GM23338 (cell line): ENCODE data around the gene COL16A1. TPM values are rescaled to one million over a fixed set of nuclear protein-coding genes. Genes with fewer than 3 reads are reported as not detected.

Source experiments
- ATAC-seq: fragments of 200-7000 bp; cut with Tn5 transposase; 3 replicates; pipeline ENCODE4 v1.9.1; 2020
- DNase-seq: peaks from one replicate; pipeline ENCODE4 v3.0.0-alpha.2; 2015; ENCODE audit warnings: low spot score
- H2AFZ ChIP-seq: fragments of 200-600 bp; sonication (generic); 2 replicates; pipeline ENCODE4 v1.8.0; 2016; ENCODE audit warnings: antibody characterized with exemption, mild to moderate bottlenecking, moderate library complexity
- H3F3A ChIP-seq: fragments of 200-600 bp; sonication (generic); replicated peaks from 2 replicates; pipeline ENCODE4 v1.8.0; 2017; ENCODE audit warnings: antibody characterized with exemption, mixed run types, low read depth
- H3K27ac ChIP-seq: fragments of 200-600 bp; sonication (generic); 2 replicates; pipeline ENCODE4 v1.6.1; 2016; ENCODE audit warnings: low read depth
- H3K27me3 ChIP-seq: fragments of 200-600 bp; sonication (generic); 2 replicates; pipeline ENCODE4 v1.8.0; 2016; ENCODE audit warnings: mild to moderate bottlenecking, mixed run types, moderate library complexity; ENCODE audit not compliant: insufficient read depth
- H3K36me3 ChIP-seq: fragments of 200-600 bp; sonication (generic); 2 replicates; pipeline ENCODE4 v1.8.0; 2016; ENCODE audit warnings: mild to moderate bottlenecking; ENCODE audit not compliant: insufficient read depth
- H3K4me1 ChIP-seq: fragments of 200-600 bp; sonication (generic); 2 replicates; pipeline ENCODE4 v1.8.0; 2016; ENCODE audit warnings: mild to moderate bottlenecking, moderate library complexity; ENCODE audit not compliant: insufficient read depth
- H3K4me2 ChIP-seq: fragments of 200-600 bp; sonication (generic); 2 replicates; pipeline ENCODE4 v1.7.1; 2017; ENCODE audit warnings: mixed run types
- H3K4me3 ChIP-seq: fragments of 200-600 bp; sonication (generic); 2 replicates; pipeline ENCODE4 v1.6.1; 2016; ENCODE audit warnings: mixed run types
- H3K79me2 ChIP-seq: fragments of 200-600 bp; sonication (generic); replicated peaks from 2 replicates; pipeline ENCODE4 v1.8.0; 2017; ENCODE audit warnings: mild to moderate bottlenecking; ENCODE audit not compliant: insufficient read depth
- H3K9me2 ChIP-seq: fragments of 200-600 bp; sonication (generic); 2 replicates; pipeline ENCODE4 v1.8.0; 2017; ENCODE audit not compliant: insufficient read depth
- H4K20me1 ChIP-seq: fragments of 200-600 bp; sonication (generic); replicated peaks from 2 replicates; pipeline ENCODE4 v1.8.0; 2017; ENCODE audit warnings: mild to moderate bottlenecking; ENCODE audit not compliant: insufficient read depth
- H3K27ac Mint-ChIP-seq: 2 replicates; pipeline ENCODE4 v1.8.0; 2020; ENCODE audit warnings: inconsistent platforms, mild to moderate bottlenecking, moderate library complexity, mixed read lengths
- H3K27me3 Mint-ChIP-seq: 3 replicates; pipeline ENCODE4 v1.8.0; 2022; ENCODE audit warnings: low read depth, mild to moderate bottlenecking, moderate library complexity, mixed read lengths, inconsistent platforms; ENCODE audit not compliant: insufficient read depth, poor library complexity
- H3K36me3 Mint-ChIP-seq: 3 replicates; pipeline ENCODE4 v1.8.0; 2021; ENCODE audit warnings: low read depth, mild to moderate bottlenecking, inconsistent platforms, moderate library complexity, mixed read lengths
- H3K4me1 Mint-ChIP-seq: 3 replicates; pipeline ENCODE4 v1.8.0; 2020; ENCODE audit warnings: mild to moderate bottlenecking, inconsistent platforms, mixed read lengths
- H3K4me3 Mint-ChIP-seq: 3 replicates; pipeline ENCODE4 v1.8.0; 2021; ENCODE audit warnings: moderate library complexity, mild to moderate bottlenecking, inconsistent platforms, mixed read lengths
- H3K9me3 Mint-ChIP-seq: 3 replicates; pipeline ENCODE4 v1.8.0; 2020; ENCODE audit warnings: moderate library complexity, mild to moderate bottlenecking, inconsistent platforms, mixed read lengths
- CTCF ChIP-seq, 2 experiments: fragments of 200-600 bp in 1 of 2; sonication (generic) in 1 of 2; conservative IDR thresholded peaks; 2 replicates each; pipeline versions ENCODE4 v1.5.1 to v1.6.1; 2016 to 2017; ENCODE audit warnings: antibody characterized with exemption in 2 of 2, low read depth in 2 of 2, mild to moderate bottlenecking in 2 of 2, moderate library complexity in 1 of 2
- EZH2phosphoT487 ChIP-seq: fragments of 200-600 bp; sonication (generic); IDR thresholded peaks from one replicate; pipeline ENCODE4 v1.8.1; 2018; ENCODE audit warnings: antibody characterized with exemption; ENCODE audit not compliant: unreplicated experiment
- JUNB ChIP-seq: IDR thresholded peaks from one replicate; pipeline ENCODE4 v1.6.1; 2016; ENCODE audit warnings: antibody characterized with exemption; ENCODE audit not compliant: unreplicated experiment
- POLR2AphosphoS5 ChIP-seq: IDR thresholded peaks from 2 replicates; pipeline ENCODE4 v1.6.1; 2016; ENCODE audit warnings: antibody characterized with exemption, low read depth
- REST ChIP-seq: IDR thresholded peaks from one replicate; pipeline ENCODE4 v1.6.1; 2018; ENCODE audit warnings: antibody characterized with exemption; ENCODE audit not compliant: unreplicated experiment
- STAT1 ChIP-seq: IDR thresholded peaks from one replicate; pipeline ENCODE4 v1.6.1; 2016; ENCODE audit warnings: antibody characterized with exemption; ENCODE audit not compliant: unreplicated experiment
- ZNF114 ChIP-seq: fragments of 250-450 bp; sonication (Bioruptor Pico); IDR thresholded peaks from 2 replicates; pipeline ENCODE4 v1.5.0; 2020; ENCODE audit warnings: mild to moderate bottlenecking, moderate library complexity
- ZNF331 ChIP-seq: fragments of 250-450 bp; sonication (Bioruptor Pico); IDR thresholded peaks from 2 replicates; pipeline ENCODE4 v1.5.0; 2020; ENCODE audit warnings: low read depth, mild to moderate bottlenecking, moderate library complexity
- ZNF462 ChIP-seq: fragments of 250-450 bp; sonication (Bioruptor Pico); IDR thresholded peaks from 2 replicates; pipeline ENCODE4 v1.5.0; 2020; ENCODE audit warnings: mild to moderate bottlenecking, moderate library complexity
- polyA plus RNA-seq: library from polyadenylated mRNA; unstranded; fragments of >200 nt; fragmentation: Nextera tagmentation; extraction: Ambion mirVana; gene quantifications from 2 replicates; pipeline ENCODE4 v1.2.1, GENCODE V29; 2016
- total RNA-seq: library from RNA; depleted of rRNA; stranded (reverse); fragments of >200 nt; shearing (Covaris generic); gene quantifications from 2 replicates; pipeline ENCODE4 v1.2.3, GENCODE V29; 2014

COL16A1 gene
- total and polyA plus RNA-seq, 2 experiments from 2014 or later: 4.2 to 13.2 TPM

- no peak for TF ChIP-seq REST
- TF ChIP-seq POLR2AphosphoS5: no peak
- TF ChIP-seq ZNF462 (CRISPR knock-in tag): no peak
Measured at GRCh38 chr1:31642366-31642765, 61.5 kb downstream of the COL16A1 start (continued).

- Histone ChIP-seq H3K27ac (peak overlapping the region; percentile 84; the same call in 1 of the 2 replicates), H3K9me2 (no peaks in the 10 kb centered on the region), H2AFZ (no peak overlapping the region), H3F3A (peaks cover 8% of the 10 kb centered on the region; the same call in 1 of the 2 replicates), H3K4me3 (no peak overlapping the region), H3K27me3 (no peaks in the 10 kb centered on the region), H3K79me2 (peaks cover 78% of the 10 kb centered on the region), H3K4me1 (peaks cover 36% of the 10 kb centered on the region), H4K20me1 (no peaks in the 10 kb centered on the region; the same call in none of the 2 replicates), H3K36me3 (no peaks in the 10 kb centered on the region), H3K4me2 (peak overlapping the region; percentile 43; the same call in 1 of the 2 replicates)
- peaks cover 8% of the 10 kb centered on the region for H3K27me3 Mint-ChIP-seq
- no peaks in the 10 kb centered on the region; the same call in 2 of the 3 replicates for H3K9me3 Mint-ChIP-seq
- H3K36me3 Mint-ChIP-seq: no peaks in the 10 kb centered on the region
- peak; percentile 37 for DNase-seq
- peaks cover 13% of the 10 kb centered on the region; the same call in 2 of the 3 replicates for H3K4me1 Mint-ChIP-seq
- no peak overlapping the region for H3K4me3 Mint-ChIP-seq
- no peak overlapping the region for H3K27ac Mint-ChIP-seq
- no peak for ATAC-seq
- no peak for TF ChIP-seq EZH2phosphoT487
- TF ChIP-seq JUNB: no peak
- no peak for TF ChIP-seq POLR2AphosphoS5
- no peak for TF ChIP-seq CTCF (conservative IDR thresholded peaks at IDR 0.05; ENCODE audit: low read depth in 2 of 2)
- TF ChIP-seq REST: no peak
- no peak for TF ChIP-seq STAT1
- TF ChIP-seq ZNF331: no peak
- no peak for TF ChIP-seq ZNF114 (CRISPR knock-in tag)
Measured at GRCh38 chr1:31640964-31641363, 62.9 kb downstream of the COL16A1 start.
